ENCODE results near the gene AZGP1. TPM values are rescaled to one million over a fixed set of nuclear protein-coding genes. Genes with fewer than 3 reads are reported as not detected.
"Not testable (repeated sequence)": the region's sequence is repeated elsewhere in the genome, so short reads cannot be mapped to it uniquely, and the experiment has no call there.

AZGP1 gene
- total and polyA plus RNA-seq, 7 donors, result 0.66 to 17.1 (median 4.7) TPM

GRCh38 chr7:99992330-99993038, 16.7 kb upstream of the AZGP1 start:
- H3K4me1 ChIP-seq, result peaks cover 0 to 22% (median 9%) of the 10 kb centered on the region in 4 donors
- H3K27ac ChIP-seq, result no peak overlapping the region
- no peaks in the 10 kb centered on the region for H3K36me3 ChIP-seq
- WGBS, 2 donors, result 66 to 74% methylated on average over 21 of the region's 21 CpGs
- no peaks in the 10 kb centered on the region for H3K9me3 ChIP-seq
- H3K4me3 ChIP-seq, result no peak overlapping the region
- intact Hi-C loops (cut with DNase I), result loop anchor here (5.0 kb wide), 2 partner anchors 80 to 135 kb away; partner anchors contain the start of gene MBLAC1
- no peaks in the 10 kb centered on the region for H3K27me3 ChIP-seq
- DNase-seq, result no peak
- TF ChIP-seq EP300 (IDR thresholded peaks at IDR 0.05), result no peak
- TF ChIP-seq POLR2A (IDR thresholded peaks at IDR 0.05), result no peak
- no peak for TF ChIP-seq CTCF (IDR thresholded peaks at IDR 0.05)
- TF ChIP-seq POLR2AphosphoS5 (IDR thresholded peaks at IDR 0.05), result no peak

- H3K36me3 ChIP-seq, result not testable (repeated sequence)
- intact Hi-C loops (cut with DNase I), result loop anchor here (5.0 kb wide), 2 partner anchors 79 to 136 kb away; partner anchors contain the start of gene MBLAC1
Observed at GRCh38 chr7:99991543-99991942, 15.7 kb upstream of the AZGP1 start.

GRCh38 chr7:99990460-99990852, 14.6 kb upstream of the AZGP1 start:
- Histone ChIP-seq H3K4me3 (peak overlapping the region in 1 of 4 donors; percentile 29), H3K36me3 (no peaks in the 10 kb centered on the region), H3K9me3 (no peaks in the 10 kb centered on the region), H3K27me3 (no peaks in the 10 kb centered on the region), H3K27ac (peak overlapping the region in 1 of 4 donors; percentile 35), H3K4me1 (peaks cover 0 to 17% (median 6%) of the 10 kb centered on the region in 4 donors)
- intact Hi-C loops (cut with DNase I), result loop anchor here (5.0 kb wide), 2 partner anchors 78 to 137 kb away; partner anchors contain the start of gene MBLAC1
- 53 to 54% methylated on average over 14 of the region's 14 CpGs for WGBS, 2 donors
- no peak for DNase-seq
- no peak for TF ChIP-seq POLR2AphosphoS5 (IDR thresholded peaks at IDR 0.05)
- TF ChIP-seq EP300 (IDR thresholded peaks at IDR 0.05), result no peak
- TF ChIP-seq CTCF (IDR thresholded peaks at IDR 0.05), result no peak
- no peak for TF ChIP-seq POLR2A (IDR thresholded peaks at IDR 0.05)

More at GRCh38 chr7:99991543-99991942, 15.7 kb upstream of the AZGP1 start:
- not testable (repeated sequence) for H3K4me3 ChIP-seq, H3K27ac ChIP-seq, H3K27me3 ChIP-seq, H3K9me3 ChIP-seq, DNase-seq
- peaks cover 0 to 17% (median 6%) of the 10 kb centered on the region in 4 donors for H3K4me1 ChIP-seq
- whole genome bisulfite sequencing, 2 donors, result 30 to 68% methylated on average over 6 of the region's 6 CpGs

- Histone ChIP-seq H3K9me3 (no peaks in the 10 kb centered on the region), H3K27me3 (no peaks in the 10 kb centered on the region), H3K4me3 (no peak overlapping the region), H3K4me1 (peaks cover 0 to 11% (median 3%) of the 10 kb centered on the region in 4 donors), H3K36me3 (no peaks in the 10 kb centered on the region), H3K27ac (no peak overlapping the region)
- intact Hi-C loops (cut with DNase I), result loop anchor here (10.0 kb wide), 1 partner anchor 227 kb away; the partner anchor contains the start of gene PVRIG
- TF ChIP-seq POLR2AphosphoS5 (IDR thresholded peaks at IDR 0.05), result no peak
- no peak for TF ChIP-seq EP300 (IDR thresholded peaks at IDR 0.05)
- no peak for TF ChIP-seq CTCF (IDR thresholded peaks at IDR 0.05)
- no peak for TF ChIP-seq POLR2A (IDR thresholded peaks at IDR 0.05)
- WGBS, 2 donors, result 76 to 95% methylated on average over 5 of the region's 5 CpGs
- no peak for DNase-seq
Observed at GRCh38 chr7:99987846-99988245, 12.0 kb upstream of the AZGP1 start.

GRCh38 chr7:99987306-99987705, 11.5 kb upstream of the AZGP1 start:
- 81 to 83% methylated on average over 13 to 14 of the region's 14 CpGs for whole genome bisulfite sequencing, 2 donors
- H3K27me3 ChIP-seq, H3K9me3 ChIP-seq, DNase-seq, H3K27ac ChIP-seq, H3K4me3 ChIP-seq, H3K36me3 ChIP-seq: not testable (repeated sequence)
- peaks cover 0 to 11% (median 3%) of the 10 kb centered on the region in 4 donors for H3K4me1 ChIP-seq
- intact Hi-C loops (cut with DNase I), result loop anchor here (10.0 kb wide), 1 partner anchor 227 kb away; the partner anchor contains the start of gene PVRIG
